ENCODE results near the gene ACACA.
A peak's percentile ranks its signal among the peaks of the same experiment; 100 is the strongest.

The ACACA gene

GRCh38 chr17:37219876-37220606, 186.6 kb downstream of the ACACA start:
- ATAC-seq = peak; percentile 74

GRCh38 chr17:37218849-37219248, 187.8 kb downstream of the ACACA start:
- TF ChIP-seq TCF4 (CRISPR knock-in tag; IDR thresholded peaks at IDR 0.05; ENCODE audit: borderline replicate concordance) (no peak), CSRNP3 (CRISPR knock-in tag; IDR thresholded peaks at IDR 0.05) (no peak), SNAI2 (CRISPR knock-in tag; IDR thresholded peaks at IDR 0.05) (no peak), RARB (CRISPR knock-in tag; IDR thresholded peaks at IDR 0.05) (no peak), ARNTL (CRISPR knock-in tag; IDR thresholded peaks at IDR 0.05; ENCODE audit: borderline replicate concordance, low read depth) (no peak), BACH2 (CRISPR knock-in tag; IDR thresholded peaks at IDR 0.05; ENCODE audit: borderline replicate concordance) (no peak), ZC3H10 (CRISPR knock-in tag; IDR thresholded peaks at IDR 0.05) (no peak)
- ATAC-seq = no peak

More at GRCh38 chr17:37219876-37220606, 186.6 kb downstream of the ACACA start:
- TF ChIP-seq BACH2 (CRISPR knock-in tag; IDR thresholded peaks at IDR 0.05; ENCODE audit: borderline replicate concordance) (no peak), TSHZ2 (CRISPR knock-in tag; IDR thresholded peaks at IDR 0.05) (no peak), PPARA (CRISPR knock-in tag; IDR thresholded peaks at IDR 0.05; ENCODE audit: borderline replicate concordance) (no peak), ZFP3 (CRISPR knock-in tag; IDR thresholded peaks at IDR 0.05) (no peak), TCF4 (CRISPR knock-in tag; IDR thresholded peaks at IDR 0.05; ENCODE audit: borderline replicate concordance) (no peak), ESRRG (CRISPR knock-in tag; IDR thresholded peaks at IDR 0.05) (no peak), ZNF8 (CRISPR knock-in tag; IDR thresholded peaks at IDR 0.05) (no peak), SNAI2 (CRISPR knock-in tag; IDR thresholded peaks at IDR 0.05) (no peak), PATZ1 (CRISPR knock-in tag; IDR thresholded peaks at IDR 0.05; ENCODE audit: borderline replicate concordance) (no peak), OSR1 (CRISPR knock-in tag; IDR thresholded peaks at IDR 0.05) (no peak)

GRCh38 chr17:37214416-37214815, 192.2 kb downstream of the ACACA start:
- TF ChIP-seq ZNF8 (CRISPR knock-in tag; IDR thresholded peaks at IDR 0.05) (no peak), TCF4 (CRISPR knock-in tag; IDR thresholded peaks at IDR 0.05; ENCODE audit: borderline replicate concordance) (no peak), SNAI2 (CRISPR knock-in tag; IDR thresholded peaks at IDR 0.05) (no peak), POU6F1 (CRISPR knock-in tag; IDR thresholded peaks at IDR 0.05; ENCODE audit: borderline replicate concordance, low read depth) (no peak), GLIS3 (CRISPR knock-in tag; IDR thresholded peaks at IDR 0.05) (no peak), PATZ1 (CRISPR knock-in tag; IDR thresholded peaks at IDR 0.05; ENCODE audit: borderline replicate concordance) (no peak), CSRNP3 (CRISPR knock-in tag; IDR thresholded peaks at IDR 0.05) (no peak), CSDC2 (CRISPR knock-in tag; IDR thresholded peaks at IDR 0.05) (no peak), ZNF565 (CRISPR knock-in tag; conservative IDR thresholded peaks at IDR 0.05; ENCODE audit: low read depth) (no peak)
- ATAC-seq = no peak
